ENCODE results near the gene ACOT11.

GRCh38 chr1:54565113-54565501 lies 17.1 kb downstream of the ACOT11 start:
- TF ChIP-seq, protein P1, sequence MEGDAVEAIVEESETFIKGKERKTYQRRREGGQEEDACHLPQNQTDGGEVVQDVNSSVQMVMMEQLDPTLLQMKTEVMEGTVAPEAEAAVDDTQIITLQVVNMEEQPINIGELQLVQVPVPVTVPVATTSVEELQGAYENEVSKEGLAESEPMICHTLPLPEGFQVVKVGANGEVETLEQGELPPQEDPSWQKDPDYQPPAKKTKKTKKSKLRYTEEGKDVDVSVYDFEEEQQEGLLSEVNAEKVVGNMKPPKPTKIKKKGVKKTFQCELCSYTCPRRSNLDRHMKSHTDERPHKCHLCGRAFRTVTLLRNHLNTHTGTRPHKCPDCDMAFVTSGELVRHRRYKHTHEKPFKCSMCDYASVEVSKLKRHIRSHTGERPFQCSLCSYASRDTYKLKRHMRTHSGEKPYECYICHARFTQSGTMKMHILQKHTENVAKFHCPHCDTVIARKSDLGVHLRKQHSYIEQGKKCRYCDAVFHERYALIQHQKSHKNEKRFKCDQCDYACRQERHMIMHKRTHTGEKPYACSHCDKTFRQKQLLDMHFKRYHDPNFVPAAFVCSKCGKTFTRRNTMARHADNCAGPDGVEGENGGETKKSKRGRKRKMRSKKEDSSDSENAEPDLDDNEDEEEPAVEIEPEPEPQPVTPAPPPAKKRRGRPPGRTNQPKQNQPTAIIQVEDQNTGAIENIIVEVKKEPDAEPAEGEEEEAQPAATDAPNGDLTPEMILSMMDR (IDR thresholded peaks at IDR 0.05): no peak
- TF ChIP-seq, protein P2, sequence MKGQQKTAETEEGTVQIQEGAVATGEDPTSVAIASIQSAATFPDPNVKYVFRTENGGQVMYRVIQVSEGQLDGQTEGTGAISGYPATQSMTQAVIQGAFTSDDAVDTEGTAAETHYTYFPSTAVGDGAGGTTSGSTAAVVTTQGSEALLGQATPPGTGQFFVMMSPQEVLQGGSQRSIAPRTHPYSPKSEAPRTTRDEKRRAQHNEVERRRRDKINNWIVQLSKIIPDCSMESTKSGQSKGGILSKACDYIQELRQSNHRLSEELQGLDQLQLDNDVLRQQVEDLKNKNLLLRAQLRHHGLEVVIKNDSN (CRISPR knock-in tag; IDR thresholded peaks at IDR 0.05): no peak
- TF ChIP-seq ARID4B (CRISPR knock-in tag; IDR thresholded peaks at IDR 0.05; ENCODE audit: borderline replicate concordance) (no peak), TEAD1 (CRISPR knock-in tag; IDR thresholded peaks at IDR 0.05) (no peak), ZBTB43 (CRISPR knock-in tag; IDR thresholded peaks at IDR 0.05) (no peak), NR2C2 (CRISPR knock-in tag; IDR thresholded peaks at IDR 0.05) (no peak)
- TF ChIP-seq, protein P3, sequence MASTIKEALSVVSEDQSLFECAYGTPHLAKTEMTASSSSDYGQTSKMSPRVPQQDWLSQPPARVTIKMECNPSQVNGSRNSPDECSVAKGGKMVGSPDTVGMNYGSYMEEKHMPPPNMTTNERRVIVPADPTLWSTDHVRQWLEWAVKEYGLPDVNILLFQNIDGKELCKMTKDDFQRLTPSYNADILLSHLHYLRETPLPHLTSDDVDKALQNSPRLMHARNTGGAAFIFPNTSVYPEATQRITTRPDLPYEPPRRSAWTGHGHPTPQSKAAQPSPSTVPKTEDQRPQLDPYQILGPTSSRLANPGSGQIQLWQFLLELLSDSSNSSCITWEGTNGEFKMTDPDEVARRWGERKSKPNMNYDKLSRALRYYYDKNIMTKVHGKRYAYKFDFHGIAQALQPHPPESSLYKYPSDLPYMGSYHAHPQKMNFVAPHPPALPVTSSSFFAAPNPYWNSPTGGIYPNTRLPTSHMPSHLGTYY (CRISPR knock-in tag; IDR thresholded peaks at IDR 0.05): no peak
- TF ChIP-seq, protein P4, sequence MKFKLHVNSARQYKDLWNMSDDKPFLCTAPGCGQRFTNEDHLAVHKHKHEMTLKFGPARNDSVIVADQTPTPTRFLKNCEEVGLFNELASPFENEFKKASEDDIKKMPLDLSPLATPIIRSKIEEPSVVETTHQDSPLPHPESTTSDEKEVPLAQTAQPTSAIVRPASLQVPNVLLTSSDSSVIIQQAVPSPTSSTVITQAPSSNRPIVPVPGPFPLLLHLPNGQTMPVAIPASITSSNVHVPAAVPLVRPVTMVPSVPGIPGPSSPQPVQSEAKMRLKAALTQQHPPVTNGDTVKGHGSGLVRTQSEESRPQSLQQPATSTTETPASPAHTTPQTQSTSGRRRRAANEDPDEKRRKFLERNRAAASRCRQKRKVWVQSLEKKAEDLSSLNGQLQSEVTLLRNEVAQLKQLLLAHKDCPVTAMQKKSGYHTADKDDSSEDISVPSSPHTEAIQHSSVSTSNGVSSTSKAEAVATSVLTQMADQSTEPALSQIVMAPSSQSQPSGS (CRISPR knock-in tag; IDR thresholded peaks at IDR 0.05; ENCODE audit: borderline replicate concordance, low read depth): no peak
- TF ChIP-seq, protein P5, sequence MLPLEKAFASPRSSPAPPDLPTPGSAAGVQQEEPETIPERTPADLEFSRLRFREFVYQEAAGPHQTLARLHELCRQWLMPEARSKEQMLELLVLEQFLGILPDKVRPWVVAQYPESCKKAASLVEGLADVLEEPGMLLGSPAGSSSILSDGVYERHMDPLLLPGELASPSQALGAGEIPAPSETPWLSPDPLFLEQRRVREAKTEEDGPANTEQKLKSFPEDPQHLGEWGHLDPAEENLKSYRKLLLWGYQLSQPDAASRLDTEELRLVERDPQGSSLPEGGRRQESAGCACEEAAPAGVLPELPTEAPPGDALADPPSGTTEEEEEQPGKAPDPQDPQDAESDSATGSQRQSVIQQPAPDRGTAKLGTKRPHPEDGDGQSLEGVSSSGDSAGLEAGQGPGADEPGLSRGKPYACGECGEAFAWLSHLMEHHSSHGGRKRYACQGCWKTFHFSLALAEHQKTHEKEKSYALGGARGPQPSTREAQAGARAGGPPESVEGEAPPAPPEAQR (CRISPR knock-in tag; IDR thresholded peaks at IDR 0.05): no peak
- TF ChIP-seq, protein P6, sequence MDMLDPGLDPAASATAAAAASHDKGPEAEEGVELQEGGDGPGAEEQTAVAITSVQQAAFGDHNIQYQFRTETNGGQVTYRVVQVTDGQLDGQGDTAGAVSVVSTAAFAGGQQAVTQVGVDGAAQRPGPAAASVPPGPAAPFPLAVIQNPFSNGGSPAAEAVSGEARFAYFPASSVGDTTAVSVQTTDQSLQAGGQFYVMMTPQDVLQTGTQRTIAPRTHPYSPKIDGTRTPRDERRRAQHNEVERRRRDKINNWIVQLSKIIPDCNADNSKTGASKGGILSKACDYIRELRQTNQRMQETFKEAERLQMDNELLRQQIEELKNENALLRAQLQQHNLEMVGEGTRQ (CRISPR knock-in tag; IDR thresholded peaks at IDR 0.05): no peak
